HG02981 (cell line): Measurements from ENCODE around the gene EVC2.

ENCODE experiments used
- ATAC-seq: cut with Tn5 transposase; IDR thresholded peaks from one replicate; pipeline ENCODE4 v1.9.1; 2021; ENCODE audit warnings: mild to moderate bottlenecking, moderate library complexity; ENCODE audit not compliant: unreplicated experiment

EVC2 gene

DNA sequence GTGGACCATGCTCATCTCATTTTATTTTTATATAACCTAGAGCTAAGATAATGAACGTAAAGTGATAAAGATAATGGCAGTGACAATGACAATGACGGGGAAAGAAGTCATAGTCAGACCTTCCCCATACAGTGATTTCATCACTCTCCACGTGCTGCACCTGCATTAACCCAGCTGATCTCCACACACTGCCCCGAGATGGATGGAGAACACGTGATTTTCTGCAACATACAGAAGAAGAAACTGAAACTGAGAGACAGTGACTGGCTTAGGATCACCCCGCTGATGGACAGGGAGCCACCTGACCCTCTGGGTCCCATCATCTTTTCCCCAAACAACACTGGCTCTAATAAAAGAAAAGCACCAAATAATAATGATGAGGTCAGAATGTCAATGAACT, 22.0 kb downstream of the EVC2 start:
- no peak for ATAC-seq

DNA sequence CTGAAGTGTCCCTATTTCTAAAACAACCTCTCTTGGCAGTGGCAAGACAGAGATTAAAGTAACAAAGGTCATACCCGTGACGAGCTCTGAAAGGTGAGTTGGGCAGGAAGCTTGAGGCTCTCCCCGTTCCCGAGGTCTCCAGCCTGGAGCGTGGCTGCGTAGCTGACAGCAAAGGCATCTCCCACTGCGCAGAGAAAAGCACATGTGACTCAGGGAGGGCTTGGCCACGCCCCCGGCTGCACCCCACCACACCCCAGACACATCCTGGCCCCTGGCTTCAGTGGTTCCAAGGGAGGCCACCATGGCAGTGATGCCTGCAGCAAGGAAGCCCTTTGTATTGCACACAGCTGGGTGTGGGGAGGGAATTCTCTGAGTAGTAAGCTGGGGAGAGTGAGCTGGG, 23.1 kb downstream of the EVC2 start:
- no peak for ATAC-seq

DNA sequence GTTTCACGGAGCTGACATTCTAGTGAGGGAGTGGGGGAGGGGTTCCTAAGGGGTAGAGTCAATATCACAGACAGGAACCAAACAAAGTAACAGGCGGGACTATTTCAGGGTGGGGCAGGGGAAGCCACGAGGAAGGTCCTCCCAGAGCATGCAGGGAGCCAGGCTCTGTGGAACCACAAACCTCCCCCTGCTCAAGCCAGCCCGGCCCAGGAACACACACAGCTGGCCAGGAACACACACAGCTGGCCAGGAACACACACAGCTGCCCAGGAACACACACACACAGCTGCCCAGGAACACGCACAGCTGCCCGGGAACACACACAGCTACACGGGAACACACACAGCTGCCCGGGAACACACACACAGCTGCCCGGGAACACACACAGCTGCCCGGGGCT, 24.8 kb downstream of the EVC2 start:
- ATAC-seq, result no peak

DNA sequence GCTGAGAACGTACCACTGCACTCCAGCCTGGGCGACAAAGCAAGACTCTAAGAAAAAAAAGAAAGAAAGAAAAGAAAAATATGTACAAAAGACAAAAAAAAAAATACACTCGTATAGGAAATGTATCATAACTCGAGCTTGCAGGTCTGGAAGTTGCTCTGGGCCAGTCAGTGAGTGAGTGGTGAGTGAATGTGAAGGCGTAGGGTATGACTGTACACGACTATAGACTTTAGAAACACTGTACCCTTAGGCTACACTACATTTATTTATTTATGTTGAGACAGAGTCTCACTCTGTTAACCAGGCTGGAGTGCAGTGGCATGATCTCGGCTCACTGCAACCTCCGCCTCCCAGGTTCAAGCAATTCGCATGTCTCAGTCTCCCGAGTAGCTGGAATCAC, 29.4 kb downstream of the EVC2 start:
- ATAC-seq, result no peak

DNA sequence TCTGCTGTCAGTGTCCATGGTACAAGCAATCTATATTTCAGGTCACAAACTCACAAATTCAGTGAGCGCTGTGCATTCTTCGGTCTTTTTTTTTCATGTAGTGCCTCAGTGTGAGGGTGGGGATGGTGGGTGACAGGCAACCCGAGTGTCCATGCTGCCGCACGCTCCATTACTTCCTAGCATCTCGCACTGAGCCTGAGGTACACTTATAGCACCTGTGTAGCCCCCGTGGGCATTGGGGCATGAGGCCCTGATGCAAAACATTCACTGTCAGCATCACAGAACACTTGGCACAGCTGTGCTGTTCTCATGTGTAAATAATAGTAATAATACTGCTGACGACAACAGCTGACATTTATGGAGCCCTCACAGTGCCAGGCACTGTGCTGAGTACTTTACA, 31.6 kb downstream of the EVC2 start:
- ATAC-seq, result no peak

DNA sequence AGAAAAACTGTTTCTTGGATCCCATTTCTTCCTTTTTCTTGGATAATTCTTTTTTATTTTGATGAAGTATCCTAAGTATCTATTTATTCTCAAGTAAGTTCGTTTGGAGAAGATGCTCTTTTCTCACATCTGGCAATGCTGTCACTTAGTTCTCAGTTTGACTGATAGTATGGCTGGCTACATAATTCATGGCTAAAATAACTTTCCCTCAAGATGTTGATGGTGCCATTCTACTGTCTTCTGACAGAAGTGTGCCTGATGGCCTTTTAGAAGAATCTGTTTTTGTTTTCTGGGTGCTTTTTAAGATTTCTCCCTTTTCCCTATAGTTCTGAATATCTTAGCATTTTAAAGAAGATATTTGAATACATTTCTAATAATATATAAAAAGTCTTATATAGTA, 41.6 kb downstream of the EVC2 start:
- no peak for ATAC-seq

DNA sequence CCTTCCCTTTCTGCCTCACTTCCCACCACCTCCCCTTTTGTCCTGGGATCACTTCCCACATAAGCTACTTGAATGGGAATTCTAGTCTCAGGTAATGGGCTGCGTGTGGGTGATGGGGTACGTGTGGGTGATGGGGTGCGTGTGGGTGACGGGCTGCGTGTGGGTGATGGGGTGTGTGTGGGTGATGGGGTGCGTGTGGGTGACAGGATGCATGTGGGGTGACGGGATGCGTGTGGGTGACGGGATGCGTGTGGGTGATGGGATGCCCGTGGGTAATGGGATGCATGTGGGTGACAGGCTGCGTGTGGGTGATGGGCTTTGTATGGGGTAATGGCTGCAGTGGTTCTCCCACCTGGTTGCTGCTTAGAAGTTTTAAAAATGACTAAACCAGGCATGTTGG, 43.6 kb downstream of the EVC2 start:
- ATAC-seq, result no peak

DNA sequence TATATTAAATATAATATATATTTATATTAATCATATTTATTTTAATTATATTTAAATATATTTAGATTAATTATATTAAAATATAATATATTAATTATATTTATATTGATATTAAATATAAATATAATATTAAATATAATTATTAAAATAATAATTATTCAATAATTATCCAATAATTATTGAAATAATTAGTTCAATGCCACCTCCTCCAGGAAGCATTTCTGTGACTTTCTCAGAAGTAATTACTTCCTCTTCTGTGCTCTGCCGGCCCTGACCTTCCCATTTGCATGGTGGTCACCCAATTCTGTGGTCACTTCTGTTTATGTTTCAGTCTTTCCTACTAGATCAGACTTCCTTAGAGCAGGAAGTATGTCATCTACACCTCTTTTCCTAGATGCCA, 45.8 kb downstream of the EVC2 start:
- ATAC-seq, result no peak

DNA sequence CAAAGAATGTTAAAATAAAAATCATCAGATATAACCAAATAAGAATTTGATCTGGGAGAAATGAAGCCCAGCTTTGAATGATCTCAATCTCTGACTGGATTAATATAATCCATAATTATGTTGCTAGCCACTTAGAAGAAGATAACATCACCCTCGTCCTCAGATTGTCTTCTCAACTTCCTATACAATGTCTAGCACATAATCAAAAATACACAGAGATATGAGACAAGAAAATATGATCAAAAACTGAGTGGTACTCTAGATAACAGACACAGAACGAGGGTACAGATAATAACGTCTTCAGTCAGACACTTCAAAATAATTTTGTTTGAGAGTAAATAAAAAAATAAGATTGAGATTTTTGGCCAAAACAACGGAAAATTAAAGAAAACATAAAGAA, 47.1 kb downstream of the EVC2 start:
- ATAC-seq, result no peak

DNA sequence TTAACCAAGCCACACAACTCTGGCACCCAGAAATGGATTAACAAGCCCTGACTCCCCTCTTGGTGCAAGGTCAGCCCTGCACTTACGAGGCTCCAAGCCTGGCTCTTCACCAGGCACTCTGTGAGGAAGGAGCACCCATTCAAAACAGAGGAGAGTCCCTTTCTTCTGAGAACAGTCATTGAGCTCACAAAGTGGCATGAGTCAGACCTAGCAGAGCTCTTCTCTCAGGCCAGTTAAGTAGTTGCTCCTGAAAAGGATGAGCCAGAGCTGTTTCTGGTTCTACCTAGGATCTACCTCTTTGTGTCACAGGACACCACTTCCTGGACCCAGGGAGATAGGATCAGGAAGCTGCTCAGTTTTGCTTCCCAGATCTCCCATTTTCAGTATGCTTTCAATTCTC, 48.2 kb downstream of the EVC2 start:
- ATAC-seq, result no peak

DNA sequence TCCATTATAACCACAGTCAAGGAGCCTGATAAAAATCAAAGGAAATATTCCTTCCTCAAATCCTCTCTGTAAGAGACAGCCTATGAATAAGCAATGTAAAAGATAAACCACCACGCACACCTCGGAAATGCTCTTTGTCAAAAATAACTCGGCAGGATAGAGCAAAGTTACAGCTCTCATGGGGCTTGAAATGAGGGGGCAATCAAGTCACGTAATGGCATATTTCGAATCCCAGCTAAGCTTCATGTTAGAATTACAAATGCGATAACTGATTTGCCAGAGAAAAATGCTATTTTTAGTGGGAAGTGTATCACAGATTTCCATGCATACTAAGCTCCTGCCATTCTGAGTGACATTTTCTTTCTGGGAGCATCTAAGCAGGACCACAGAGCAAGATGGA, 49.4 kb downstream of the EVC2 start:
- ATAC-seq, result no peak

DNA sequence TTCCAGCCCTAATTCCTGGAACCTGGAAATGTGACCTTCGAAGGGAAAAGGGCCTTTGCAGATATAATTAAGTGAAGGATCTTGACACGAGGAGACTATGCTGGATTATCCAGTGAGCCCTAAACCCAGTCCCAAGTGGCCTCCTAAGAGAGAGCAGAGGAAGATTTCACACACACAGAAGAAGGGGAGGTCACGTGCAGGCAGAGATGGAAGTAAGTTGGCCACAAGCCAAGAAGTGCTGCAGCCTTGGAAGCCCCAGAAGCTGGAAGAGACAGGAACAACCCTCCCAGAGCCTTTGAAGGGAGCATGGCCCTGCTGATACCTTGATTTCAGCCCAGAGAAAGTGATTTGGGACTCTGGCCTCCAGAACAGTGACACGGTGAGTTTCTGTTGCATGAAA, 51.9 kb downstream of the EVC2 start:
- no peak for ATAC-seq

DNA sequence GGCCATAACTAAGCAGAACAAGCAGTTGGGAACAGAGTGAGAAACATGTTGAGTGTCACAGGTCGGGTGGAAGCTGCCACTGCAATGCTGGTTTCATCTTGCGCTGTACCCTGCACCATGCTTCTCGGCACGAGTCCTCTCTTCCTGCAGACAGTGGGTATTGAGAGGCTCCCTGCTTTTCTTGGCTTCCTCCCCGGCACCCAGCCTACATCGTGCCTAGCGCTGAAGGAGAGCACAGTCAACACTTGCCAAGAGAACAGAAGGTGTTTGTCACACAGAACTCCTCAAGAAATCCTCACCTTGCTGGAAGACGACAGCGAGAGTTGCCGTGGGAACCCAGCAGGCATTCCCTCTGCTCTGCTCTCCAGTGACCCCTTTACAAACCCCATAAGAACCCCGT, 53.6 kb downstream of the EVC2 start:
- no peak for ATAC-seq

DNA sequence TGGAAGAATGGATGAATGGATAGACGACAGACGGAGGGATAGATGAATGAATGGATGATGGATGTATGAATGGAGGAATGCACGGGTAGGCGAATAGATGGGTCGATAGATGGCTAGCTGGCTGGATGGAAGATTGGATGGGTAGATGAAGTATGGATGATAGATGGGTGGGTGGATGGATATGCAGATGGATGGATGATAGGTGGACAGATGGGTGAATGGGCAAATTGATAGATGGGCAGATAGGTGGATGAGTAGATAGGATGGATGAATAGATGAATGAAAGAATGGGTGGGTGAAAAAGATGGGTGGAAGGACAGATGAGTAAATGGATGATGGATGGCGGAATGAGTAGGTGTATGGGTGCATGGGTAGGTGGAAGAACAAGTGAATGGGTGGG, 57.3 kb downstream of the EVC2 start:
- no peak for ATAC-seq

DNA sequence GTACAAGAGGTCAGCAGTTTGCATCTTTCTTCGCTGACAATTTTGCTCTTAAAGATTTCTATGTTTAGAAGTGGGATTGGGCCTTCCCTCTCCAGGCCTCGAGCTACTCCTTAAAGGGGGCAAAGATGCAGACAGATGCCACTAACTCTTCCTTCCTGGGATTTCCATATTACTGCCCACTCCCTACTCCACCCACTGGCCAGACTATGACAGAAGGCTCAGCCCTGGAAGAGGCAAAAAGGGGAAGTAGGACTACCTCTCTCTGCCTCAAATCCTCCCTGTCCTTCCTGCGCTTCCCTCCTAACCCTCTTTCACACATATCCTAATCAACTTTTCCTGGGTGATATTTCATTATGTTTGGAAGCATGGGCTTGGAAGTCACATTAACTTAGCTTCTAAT, 58.3 kb downstream of the EVC2 start:
- no peak for ATAC-seq

DNA sequence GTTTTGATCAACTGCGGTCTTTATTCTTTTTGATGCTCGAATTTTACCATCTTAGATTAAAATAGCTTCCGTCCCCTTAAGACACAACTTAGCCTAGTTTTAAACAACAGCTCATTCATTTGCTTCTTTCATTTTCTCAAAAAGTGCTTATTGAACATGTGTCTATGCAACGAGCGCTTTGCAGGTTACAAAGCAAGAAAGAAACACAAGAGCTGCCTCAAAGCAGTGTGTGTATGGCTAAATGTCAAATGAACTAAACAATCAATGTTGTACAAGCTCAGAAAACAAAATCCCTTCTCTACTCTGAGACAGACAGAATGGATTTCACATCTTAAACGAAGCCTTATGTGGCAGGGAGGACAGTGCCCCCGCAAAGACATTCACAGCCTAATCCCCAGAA, 61.0 kb downstream of the EVC2 start:
- no peak for ATAC-seq

DNA sequence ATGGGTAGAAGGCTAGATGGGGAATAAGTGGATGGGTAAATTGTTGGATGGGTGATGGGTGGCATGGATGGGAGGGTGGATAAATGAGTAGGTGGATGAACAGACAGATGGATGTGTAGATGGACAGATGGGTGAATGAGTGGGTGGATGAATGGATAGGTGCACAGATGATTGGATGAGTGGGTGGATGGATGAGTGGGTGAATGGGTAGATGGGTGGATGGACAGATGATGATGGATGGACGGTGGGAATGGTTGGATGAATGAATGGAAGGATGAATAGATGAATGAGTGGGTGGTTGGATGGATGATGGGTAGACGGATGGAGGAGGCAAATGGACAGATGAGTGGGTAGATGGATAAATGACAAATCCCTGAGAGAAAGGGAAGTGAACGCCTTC, 68.3 kb downstream of the EVC2 start:
- no peak for ATAC-seq

DNA sequence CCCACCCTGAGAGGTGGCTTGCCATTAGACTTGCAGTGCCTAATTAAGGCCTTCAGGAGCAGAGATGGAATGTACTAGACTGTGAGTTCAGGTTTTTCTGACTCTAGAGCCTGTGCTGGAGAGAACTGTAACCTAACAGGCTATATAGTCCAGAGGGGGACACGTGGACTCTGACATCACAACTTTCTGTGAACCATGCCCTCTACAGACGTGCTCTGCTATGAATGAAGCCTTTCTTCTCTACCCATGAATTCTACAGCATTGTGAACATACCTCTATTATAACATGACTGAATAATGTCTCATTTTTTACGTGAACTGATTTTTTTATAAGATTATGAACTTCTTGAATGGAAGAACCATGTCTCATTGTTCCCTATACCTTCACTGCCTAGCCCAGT, 68.8 kb downstream of the EVC2 start:
- no peak for ATAC-seq

DNA sequence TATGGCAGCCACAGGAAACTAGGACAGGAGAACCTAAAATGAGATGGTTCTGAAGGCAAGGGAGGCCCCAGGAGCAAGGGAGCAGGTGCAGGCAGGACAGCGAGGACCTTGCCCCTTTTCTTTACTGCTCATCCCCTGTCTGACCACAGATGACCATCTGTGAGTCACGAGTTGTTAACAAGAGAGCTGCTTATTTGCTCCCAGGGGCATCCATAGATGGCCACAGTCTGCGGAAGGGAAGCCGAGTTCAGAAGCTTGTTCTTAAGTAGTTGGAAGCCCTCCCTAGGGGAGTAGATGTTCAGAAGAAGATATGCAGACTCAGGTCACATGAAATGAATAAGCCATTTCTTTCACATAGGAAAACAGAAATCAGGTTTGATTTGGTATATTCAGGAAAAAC, 69.4 kb downstream of the EVC2 start:
- no peak for ATAC-seq

DNA sequence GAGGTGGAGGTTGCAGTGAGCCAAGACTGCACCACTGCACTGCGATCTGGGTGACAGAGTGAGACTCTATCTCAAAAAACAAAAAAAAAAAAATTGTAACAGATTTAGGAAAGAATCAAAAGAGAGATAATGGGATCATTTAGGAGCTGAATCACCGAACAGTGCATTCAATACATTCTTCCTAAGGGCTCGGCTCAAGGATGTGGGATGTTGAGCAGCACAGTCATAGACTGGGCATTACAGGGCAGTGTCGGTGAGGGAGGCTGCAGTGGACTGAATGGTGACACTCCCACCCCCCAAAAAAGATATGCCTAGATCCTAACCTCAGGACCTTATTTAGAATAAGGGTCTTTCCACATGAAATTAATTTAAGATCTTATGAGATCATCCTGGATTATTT, 70.0 kb downstream of the EVC2 start:
- no peak for ATAC-seq

DNA sequence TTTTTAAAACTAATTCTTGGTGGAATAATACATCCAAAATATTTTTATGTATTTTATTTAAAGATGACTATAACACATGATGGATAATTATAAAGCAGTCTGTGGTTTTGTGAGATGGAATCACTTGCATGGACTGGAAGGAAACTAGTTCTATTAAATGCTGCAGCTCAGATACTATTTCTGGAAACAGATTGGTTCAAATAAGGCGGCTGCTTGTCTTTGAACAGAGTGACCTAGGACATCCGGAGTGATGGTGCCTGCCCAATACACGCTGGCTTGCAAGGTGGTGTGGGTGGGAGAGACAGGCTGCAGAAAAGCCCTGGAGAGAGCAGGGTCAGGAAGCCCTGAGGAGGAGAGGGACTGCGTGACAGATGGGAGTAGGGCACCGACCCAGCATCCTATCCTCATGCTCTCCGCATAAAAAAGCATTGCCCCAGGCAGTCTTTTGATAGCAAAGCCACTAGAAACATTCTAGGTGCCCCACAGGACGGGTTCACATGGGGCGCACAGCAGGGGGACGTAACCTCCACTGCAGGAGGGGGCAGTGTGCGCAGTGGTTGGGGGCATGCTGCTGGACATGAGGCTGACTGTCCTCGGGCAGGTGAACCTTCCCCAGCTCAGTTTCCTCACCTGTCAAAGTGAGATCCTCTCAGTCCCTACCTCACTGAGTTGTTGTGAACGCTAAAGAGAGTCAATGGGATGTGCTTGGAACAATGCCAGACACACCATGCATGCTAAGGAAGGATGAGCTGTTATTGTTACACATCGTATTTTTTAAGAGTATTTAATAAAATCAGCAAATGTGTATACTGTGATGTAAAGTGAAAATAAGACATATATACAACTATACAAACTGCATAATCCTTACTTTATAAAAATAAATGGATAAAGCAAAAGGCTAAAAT, 71.3 kb downstream of the EVC2 start:
- ATAC-seq, result no peak

DNA sequence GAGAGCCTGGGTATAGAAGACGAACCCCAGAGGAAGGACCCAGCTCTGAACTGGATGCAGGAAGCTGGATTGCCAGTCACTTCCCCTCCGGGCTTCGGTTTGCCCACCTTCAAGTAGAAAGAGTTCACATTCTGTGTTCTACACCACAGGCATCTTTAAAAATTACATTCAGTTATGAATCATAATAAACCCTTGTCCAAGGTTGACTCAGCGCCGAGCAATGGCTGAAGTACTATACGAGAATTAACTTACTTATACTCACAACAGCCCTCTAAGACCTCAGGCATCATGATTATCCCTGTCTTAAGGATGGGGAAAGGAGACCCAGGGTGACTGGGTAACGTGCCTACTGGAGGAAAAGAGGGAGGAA, 72.5 kb downstream of the EVC2 start:
- ATAC-seq, result no peak

DNA sequence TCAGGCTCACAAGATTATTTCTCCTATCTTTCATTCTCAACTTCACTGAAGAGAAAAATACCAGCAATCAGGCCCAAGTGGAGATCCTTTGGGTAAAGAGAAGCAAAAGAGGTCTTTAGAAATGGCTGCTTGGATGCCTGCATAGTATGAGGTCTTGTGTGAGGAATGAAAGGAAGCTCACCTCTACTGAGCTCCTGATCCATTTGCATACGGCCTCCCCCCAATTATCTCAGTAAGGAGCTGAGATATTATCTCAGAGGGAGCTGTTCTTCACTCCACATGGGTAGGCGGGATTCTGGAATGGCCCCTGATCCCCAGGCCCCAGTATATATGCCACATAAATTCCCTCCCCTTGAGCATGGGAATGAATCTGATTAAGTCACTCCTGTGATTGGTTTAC, 75.8 kb downstream of the EVC2 start:
- no peak for ATAC-seq
